HEK293 (cell line): ENCODE measurements around the gene RIPOR3.

Experiments
- CTCF ChIA-PET: fragments of 350-600 bp; formaldehyde crosslinking; extraction: SDS; loops from one replicate; lab custom pipeline; 2021; ENCODE audit warnings: antibody characterized with exemption; lab: Yijun Ruan, JAX
- POLR2A ChIA-PET: fragments of 300-600 bp; formaldehyde crosslinking; extraction: SDS; loops from one replicate; lab custom pipeline; 2020; ENCODE audit warnings: antibody characterized with exemption, inconsistent platforms; lab: Yijun Ruan, JAX
- H3K27ac ChIP-seq: fragments of 200-500 bp; sonication (Bioruptor generic); 2 replicates; pipeline ENCODE4 v1.5.1; 2014; ENCODE audit warnings: low read depth, low read length, control low read depth, inconsistent platforms; ENCODE audit errors: extremely low read depth
- H3K36me3 ChIP-seq, 2 experiments: fragments of 200-500 bp in 1 of 2; sonication (Bioruptor generic) in 1 of 2; 1 replicate in 1 of 2; 2 replicates in 1 of 2; pipeline ENCODE4 v1.5.1; 2014 to 2017; ENCODE audit warnings: inconsistent platforms in 2 of 2, low read length in 2 of 2; ENCODE audit not compliant: control insufficient read depth in 2 of 2, insufficient read depth in 1 of 2
- H3K4me1 ChIP-seq: fragments of 200-500 bp; sonication (Bioruptor generic); 2 replicates; pipeline ENCODE4 v1.5.1; 2014; ENCODE audit warnings: mild to moderate bottlenecking, low read length, inconsistent platforms; ENCODE audit not compliant: control insufficient read depth, insufficient read depth
- H3K4me3 ChIP-seq: 2 replicates; pipeline ENCODE4 v1.5.1; 2011; ENCODE audit warnings: low read depth, mild to moderate bottlenecking, control low read depth, low read length, moderate library complexity
- H3K9me3 ChIP-seq: fragments of 200-500 bp; sonication (Bioruptor generic); 2 replicates; pipeline ENCODE4 v1.5.1; 2014; ENCODE audit warnings: low read depth, low read length, inconsistent platforms; ENCODE audit not compliant: control insufficient read depth, insufficient read depth
- FEZF1 ChIP-seq: fragments of 450-650 bp; formaldehyde crosslinking; IDR thresholded peaks from 2 replicates; pipeline ENCODE4 v1.5.1; 2016; ENCODE audit warnings: missing biosample characterization, missing genetic modification characterization
- GLIS1 ChIP-seq: fragments of 450-650 bp; formaldehyde crosslinking; IDR thresholded peaks from 2 replicates; pipeline ENCODE4 v1.5.1; 2016; ENCODE audit warnings: missing biosample characterization, missing genetic modification characterization
- OVOL3 ChIP-seq: fragments of 450-650 bp; formaldehyde crosslinking; IDR thresholded peaks from 2 replicates; pipeline ENCODE4 v1.5.1; 2016; ENCODE audit warnings: missing biosample characterization, missing genetic modification characterization
- PRDM2 ChIP-seq: fragments of 450-650 bp; formaldehyde crosslinking; IDR thresholded peaks from 2 replicates; pipeline ENCODE4 v1.5.1; 2016; ENCODE audit warnings: missing biosample characterization, missing genetic modification characterization, borderline replicate concordance
- SCRT1 ChIP-seq: fragments of 450-650 bp; formaldehyde crosslinking; IDR thresholded peaks from 2 replicates; pipeline ENCODE4 v1.5.1; 2016; ENCODE audit warnings: missing biosample characterization, missing genetic modification characterization, borderline replicate concordance
- ZBTB11 ChIP-seq: fragments of 450-650 bp; formaldehyde crosslinking; conservative IDR thresholded peaks from 2 replicates; pipeline ENCODE4 v1.5.1; 2016; ENCODE audit warnings: low read depth, missing biosample characterization, missing genetic modification characterization
- ZFP3 ChIP-seq: fragments of 450-650 bp; formaldehyde crosslinking; IDR thresholded peaks from 2 replicates; pipeline ENCODE4 v1.5.1; 2016; ENCODE audit warnings: low read depth, missing biosample characterization, missing genetic modification characterization
- ZNF175 ChIP-seq: fragments of 450-650 bp; formaldehyde crosslinking; IDR thresholded peaks from 2 replicates; pipeline ENCODE4 v1.5.1; 2016; ENCODE audit warnings: missing biosample characterization, missing genetic modification characterization
- ZNF221 ChIP-seq: fragments of 450-650 bp; formaldehyde crosslinking; IDR thresholded peaks from 2 replicates; pipeline ENCODE4 v1.5.1; 2017; ENCODE audit warnings: missing biosample characterization, missing genetic modification characterization, borderline replicate concordance
- ZNF521 ChIP-seq: fragments of 450-650 bp; formaldehyde crosslinking; IDR thresholded peaks from 2 replicates; pipeline ENCODE4 v1.5.1; 2017; ENCODE audit warnings: missing biosample characterization, mild to moderate bottlenecking, missing genetic modification characterization
- ZNF549 ChIP-seq: fragments of 450-650 bp; IDR thresholded peaks from 2 replicates; pipeline ENCODE4 v1.5.1; 2018; ENCODE audit warnings: missing biosample characterization, missing genetic modification characterization, mild to moderate bottlenecking, inconsistent platforms, moderate library complexity
- ZNF580 ChIP-seq: fragments of 450-650 bp; formaldehyde crosslinking; IDR thresholded peaks from 2 replicates; pipeline ENCODE4 v1.5.1; 2016; ENCODE audit warnings: missing biosample characterization, missing genetic modification characterization
- ZNF621 ChIP-seq: fragments of 450-650 bp; formaldehyde crosslinking; IDR thresholded peaks from 2 replicates; pipeline ENCODE4 v1.5.1; 2017; ENCODE audit warnings: missing biosample characterization, missing genetic modification characterization
- ZNF747 ChIP-seq: fragments of 450-650 bp; formaldehyde crosslinking; IDR thresholded peaks from 2 replicates; pipeline ENCODE4 v1.5.1; 2016; ENCODE audit warnings: missing biosample characterization, missing genetic modification characterization
- ZNF791 ChIP-seq: fragments of 450-650 bp; formaldehyde crosslinking; IDR thresholded peaks from 2 replicates; pipeline ENCODE4 v1.5.1; 2016; ENCODE audit warnings: missing biosample characterization, missing genetic modification characterization
- ZSCAN23 ChIP-seq: fragments of 450-650 bp; formaldehyde crosslinking; IDR thresholded peaks from 2 replicates; pipeline ENCODE4 v1.5.1; 2016; ENCODE audit warnings: missing biosample characterization, missing genetic modification characterization
- ZXDB ChIP-seq: fragments of 450-650 bp; formaldehyde crosslinking; IDR thresholded peaks from 2 replicates; pipeline ENCODE4 v1.5.1; 2016; ENCODE audit warnings: missing biosample characterization, missing genetic modification characterization
- TF ChIP-seq, protein P1 (sequence below): fragments of 450-650 bp; formaldehyde crosslinking; IDR thresholded peaks from 2 replicates; pipeline ENCODE4 v1.5.1; 2016; ENCODE audit warnings: missing biosample characterization, missing genetic modification characterization
- TF ChIP-seq, protein P2 (sequence below): fragments of 450-650 bp; formaldehyde crosslinking; IDR thresholded peaks from 2 replicates; pipeline ENCODE4 v1.5.1; 2016; ENCODE audit warnings: missing biosample characterization, missing genetic modification characterization
- TF ChIP-seq, protein P3 (sequence below): fragments of 450-650 bp; formaldehyde crosslinking; IDR thresholded peaks from 2 replicates; pipeline ENCODE4 v1.5.1; 2016; ENCODE audit warnings: missing biosample characterization, missing genetic modification characterization

Gene RIPOR3

GRCh38 chr20:50607436-50607835 lies 83.9 kb downstream of the RIPOR3 start:
- Histone ChIP-seq H3K9me3 (no peaks in the 10 kb centered on the region), H3K36me3 (no peaks in the 10 kb centered on the region), H3K4me1 (no peaks in the 10 kb centered on the region), H3K4me3 (no peak overlapping the region), H3K27ac (no peak overlapping the region)
- POLR2A ChIA-PET, result no interaction called here
- CTCF ChIA-PET, result no interaction called here
- TF ChIP-seq GLIS1 (tag by site-specific recombination) (no peak), ZNF791 (tag by site-specific recombination) (no peak), ZNF521 (tag by site-specific recombination) (no peak), ZNF175 (tag by site-specific recombination) (no peak), ZFP3 (tag by site-specific recombination) (no peak), ZSCAN23 (tag by site-specific recombination) (no peak), ZXDB (tag by site-specific recombination) (no peak), ZNF221 (tag by site-specific recombination) (no peak), SCRT1 (no peak), FEZF1 (tag by site-specific recombination) (no peak), ZNF580 (tag by site-specific recombination) (no peak), ZNF549 (no peak), ZNF621 (tag by site-specific recombination) (no peak), ZNF747 (tag by site-specific recombination) (no peak), ZBTB11 (no peak), OVOL3 (tag by site-specific recombination) (no peak), PRDM2 (tag by site-specific recombination) (no peak)
- TF ChIP-seq, protein P1, sequence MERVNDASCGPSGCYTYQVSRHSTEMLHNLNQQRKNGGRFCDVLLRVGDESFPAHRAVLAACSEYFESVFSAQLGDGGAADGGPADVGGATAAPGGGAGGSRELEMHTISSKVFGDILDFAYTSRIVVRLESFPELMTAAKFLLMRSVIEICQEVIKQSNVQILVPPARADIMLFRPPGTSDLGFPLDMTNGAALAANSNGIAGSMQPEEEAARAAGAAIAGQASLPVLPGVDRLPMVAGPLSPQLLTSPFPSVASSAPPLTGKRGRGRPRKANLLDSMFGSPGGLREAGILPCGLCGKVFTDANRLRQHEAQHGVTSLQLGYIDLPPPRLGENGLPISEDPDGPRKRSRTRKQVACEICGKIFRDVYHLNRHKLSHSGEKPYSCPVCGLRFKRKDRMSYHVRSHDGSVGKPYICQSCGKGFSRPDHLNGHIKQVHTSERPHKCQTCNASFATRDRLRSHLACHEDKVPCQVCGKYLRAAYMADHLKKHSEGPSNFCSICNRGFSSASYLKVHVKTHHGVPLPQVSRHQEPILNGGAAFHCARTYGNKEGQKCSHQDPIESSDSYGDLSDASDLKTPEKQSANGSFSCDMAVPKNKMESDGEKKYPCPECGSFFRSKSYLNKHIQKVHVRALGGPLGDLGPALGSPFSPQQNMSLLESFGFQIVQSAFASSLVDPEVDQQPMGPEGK (tag by site-specific recombination), result no peak
- TF ChIP-seq, protein P2, sequence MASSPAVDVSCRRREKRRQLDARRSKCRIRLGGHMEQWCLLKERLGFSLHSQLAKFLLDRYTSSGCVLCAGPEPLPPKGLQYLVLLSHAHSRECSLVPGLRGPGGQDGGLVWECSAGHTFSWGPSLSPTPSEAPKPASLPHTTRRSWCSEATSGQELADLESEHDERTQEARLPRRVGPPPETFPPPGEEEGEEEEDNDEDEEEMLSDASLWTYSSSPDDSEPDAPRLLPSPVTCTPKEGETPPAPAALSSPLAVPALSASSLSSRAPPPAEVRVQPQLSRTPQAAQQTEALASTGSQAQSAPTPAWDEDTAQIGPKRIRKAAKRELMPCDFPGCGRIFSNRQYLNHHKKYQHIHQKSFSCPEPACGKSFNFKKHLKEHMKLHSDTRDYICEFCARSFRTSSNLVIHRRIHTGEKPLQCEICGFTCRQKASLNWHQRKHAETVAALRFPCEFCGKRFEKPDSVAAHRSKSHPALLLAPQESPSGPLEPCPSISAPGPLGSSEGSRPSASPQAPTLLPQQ (tag by site-specific recombination), result no peak
- TF ChIP-seq, protein P3, sequence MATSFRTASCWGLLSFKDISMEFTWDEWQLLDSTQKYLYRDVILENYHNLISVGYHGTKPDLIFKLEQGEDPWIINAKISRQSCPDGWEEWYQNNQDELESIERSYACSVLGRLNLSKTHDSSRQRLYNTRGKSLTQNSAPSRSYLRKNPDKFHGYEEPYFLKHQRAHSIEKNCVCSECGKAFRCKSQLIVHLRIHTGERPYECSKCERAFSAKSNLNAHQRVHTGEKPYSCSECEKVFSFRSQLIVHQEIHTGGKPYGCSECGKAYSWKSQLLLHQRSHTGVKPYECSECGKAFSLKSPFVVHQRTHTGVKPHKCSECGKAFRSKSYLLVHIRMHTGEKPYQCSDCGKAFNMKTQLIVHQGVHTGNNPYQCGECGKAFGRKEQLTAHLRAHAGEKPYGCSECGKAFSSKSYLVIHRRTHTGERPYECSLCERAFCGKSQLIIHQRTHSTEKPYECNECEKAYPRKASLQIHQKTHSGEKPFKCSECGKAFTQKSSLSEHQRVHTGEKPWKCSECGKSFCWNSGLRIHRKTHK, result no peak
